Measurements from ENCODE around the gene GNAQ. TPM values are rescaled to one million over a fixed set of nuclear protein-coding genes. Genes with fewer than 3 reads are reported as not detected.

GNAQ gene
- total RNA-seq, 1 experiment from 2014 or later: 55.5 TPM

GRCh38 chr9:77839459-77840140 lies 192.0 kb downstream of the GNAQ start (continued):
- TF ChIP-seq NFYB (CRISPR knock-in tag; conservative IDR thresholded peaks at IDR 0.05; ENCODE audit: low read depth): no peak
- TF ChIP-seq ATF3 (CRISPR knock-in tag; conservative IDR thresholded peaks at IDR 0.05): no peak
- TF ChIP-seq CBFB (CRISPR knock-in tag; IDR thresholded peaks at IDR 0.05; ENCODE audit: low read depth): no peak
- no peak for TF ChIP-seq FOXK1 (CRISPR knock-in tag; IDR thresholded peaks at IDR 0.05)

- Mint-ChIP-seq H3K36me3 (no peaks in the 10 kb centered on the region), H3K4me3 (no peak overlapping the region), H3K4me1 (peaks cover 7% of the 10 kb centered on the region), H3K9me3 (no peaks in the 10 kb centered on the region), H3K27ac (no peak overlapping the region), H3K27me3 (ENCODE audit: low read depth) (no peaks in the 10 kb centered on the region)
- DNase-seq (ENCODE audit: low spot score) (no peak), ATAC-seq (no peak)
- TF ChIP-seq SMAD3 (CRISPR knock-in tag; IDR thresholded peaks at IDR 0.05; ENCODE audit: borderline replicate concordance): no peak
- TF ChIP-seq MXD4 (CRISPR knock-in tag; IDR thresholded peaks at IDR 0.05; ENCODE audit: borderline replicate concordance): no peak
- no peak for TF ChIP-seq ZBTB21 (CRISPR knock-in tag; IDR thresholded peaks at IDR 0.05; ENCODE audit: borderline replicate concordance)
- no peak for TF ChIP-seq JUN (CRISPR knock-in tag; IDR thresholded peaks at IDR 0.05)
- TF ChIP-seq ERG (CRISPR knock-in tag; IDR thresholded peaks at IDR 0.05): no peak
- TF ChIP-seq AR (CRISPR knock-in tag; IDR thresholded peaks at IDR 0.05): no peak
- no peak for TF ChIP-seq ZNF138 (CRISPR knock-in tag; conservative IDR thresholded peaks at IDR 0.05)
- no peak for TF ChIP-seq PRRX2 (CRISPR knock-in tag; IDR thresholded peaks at IDR 0.05)
- no peak for TF ChIP-seq GTF2I (CRISPR knock-in tag; conservative IDR thresholded peaks at IDR 0.05)
- no peak for TF ChIP-seq MLX (CRISPR knock-in tag; IDR thresholded peaks at IDR 0.05)
- ChIA-PET CTCF (no interaction called here), POLR2A (no interaction called here)
Measured at GRCh38 chr9:77838986-77839385, 192.6 kb downstream of the GNAQ start.

GRCh38 chr9:77834898-77835488 lies 196.6 kb downstream of the GNAQ start:
- H3K36me3 Mint-ChIP-seq: no peaks in the 10 kb centered on the region
- ChIA-PET POLR2A (no interaction called here), CTCF (no interaction called here)
- H3K4me3 Mint-ChIP-seq: no peak overlapping the region
- DNase-seq (ENCODE audit: low spot score) (no peak), ATAC-seq (no peak)
- H3K4me1 Mint-ChIP-seq: no peaks in the 10 kb centered on the region
- no peaks in the 10 kb centered on the region for H3K27me3 Mint-ChIP-seq (ENCODE audit: low read depth)
- no peaks in the 10 kb centered on the region for H3K9me3 Mint-ChIP-seq
- H3K27ac Mint-ChIP-seq: no peak overlapping the region
- TF ChIP-seq NR3C1 (CRISPR knock-in tag; conservative IDR thresholded peaks at IDR 0.05; ENCODE audit: low read depth) (no peak), ZBTB43 (CRISPR knock-in tag; IDR thresholded peaks at IDR 0.05) (no peak), ERG (CRISPR knock-in tag; IDR thresholded peaks at IDR 0.05) (no peak), MYBL2 (CRISPR knock-in tag; IDR thresholded peaks at IDR 0.05) (no peak), PRDM15 (CRISPR knock-in tag; IDR thresholded peaks at IDR 0.05) (no peak), JUN (CRISPR knock-in tag; IDR thresholded peaks at IDR 0.05) (no peak), RELA (CRISPR knock-in tag; IDR thresholded peaks at IDR 0.05; ENCODE audit: borderline replicate concordance) (no peak), ZNF317 (CRISPR knock-in tag; IDR thresholded peaks at IDR 0.05; ENCODE audit: borderline replicate concordance, low read depth) (no peak)

Measured in WTC11 (cell line).